Chondrocyte (in vitro differentiated cells): ENCODE measurements around the gene SEMA3B. TPM values are rescaled to one million over a fixed set of nuclear protein-coding genes. Genes with fewer than 3 reads are reported as not detected.

ENCODE experiments used
- DNase-seq: peaks from one replicate; pipeline ENCODE4 v3.0.0; 2021; ENCODE audit warnings: mixed read lengths, low spot score
- H3K27ac Mint-ChIP-seq: one replicate; pipeline ENCODE4 v1.8.0; 2021; ENCODE audit warnings: mild to moderate bottlenecking, moderate library complexity, mixed read lengths; ENCODE audit not compliant: unreplicated experiment
- H3K27me3 Mint-ChIP-seq: 2 replicates; pipeline ENCODE4 v1.8.0; 2021; ENCODE audit warnings: low read depth, mixed read lengths
- H3K36me3 Mint-ChIP-seq: 2 replicates; pipeline ENCODE4 v1.8.0; 2021; ENCODE audit warnings: low read depth, mixed read lengths
- H3K4me1 Mint-ChIP-seq: 2 replicates; pipeline ENCODE4 v1.8.0; 2021; ENCODE audit warnings: low read depth, mild to moderate bottlenecking, mixed read lengths
- H3K4me3 Mint-ChIP-seq: one replicate; pipeline ENCODE4 v1.8.0; 2021; ENCODE audit warnings: mild to moderate bottlenecking, moderate library complexity, mixed read lengths; ENCODE audit not compliant: unreplicated experiment
- H3K9me3 Mint-ChIP-seq: 2 replicates; pipeline ENCODE4 v1.8.0; 2021; ENCODE audit warnings: low read depth, mixed read lengths
- total RNA-seq: library from RNA; stranded (reverse); gene quantifications from 3 replicates; pipeline ENCODE4 v1.2.1, GENCODE V29; 2021
- TF ChIP-seq, protein P1 (sequence below): fragments of 200-600 bp; sonication (generic); IDR thresholded peaks from 2 replicates; pipeline ENCODE4 v1.5.0; 2021; ENCODE audit warnings: antibody characterized with exemption, mild to moderate bottlenecking, moderate library complexity

The SEMA3B gene
- total RNA-seq, 1 donor from 2014 or later: 16.4 TPM

DNA sequence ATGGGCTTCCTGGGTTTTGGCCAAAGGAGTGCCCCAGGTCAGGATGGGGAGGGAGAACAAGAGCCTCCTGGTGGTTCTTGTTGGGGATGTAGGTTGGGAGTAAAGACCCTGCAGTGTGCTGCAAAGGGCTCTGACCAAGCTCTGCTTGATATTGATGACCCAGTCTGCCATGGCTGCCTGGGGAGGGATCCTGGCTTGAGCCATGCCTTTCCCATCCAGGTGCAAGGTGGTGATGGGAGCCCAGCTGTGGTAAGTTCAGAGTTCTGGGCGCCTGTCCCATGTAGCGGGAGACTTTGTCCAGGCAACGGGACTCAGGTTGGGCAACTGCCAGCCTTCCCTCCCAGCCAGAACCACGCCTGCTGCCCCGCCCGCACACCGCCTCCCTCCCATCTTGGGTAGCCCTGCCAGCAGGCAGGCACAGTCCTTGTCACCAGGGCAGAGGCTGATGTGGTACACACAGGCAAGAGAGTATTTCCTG lies 30.4 kb upstream of the SEMA3B start:
- Mint-ChIP-seq H3K9me3 (no peaks in the 10 kb centered on the region), H3K27ac (peak overlapping the region; percentile 95), H3K4me3 (peak overlapping the region; percentile 98), H3K4me1 (peaks cover 47% of the 10 kb centered on the region), H3K27me3 (no peaks in the 10 kb centered on the region), H3K36me3 (peaks cover 4% of the 10 kb centered on the region)
- no peak for DNase-seq
- TF ChIP-seq, protein P1, sequence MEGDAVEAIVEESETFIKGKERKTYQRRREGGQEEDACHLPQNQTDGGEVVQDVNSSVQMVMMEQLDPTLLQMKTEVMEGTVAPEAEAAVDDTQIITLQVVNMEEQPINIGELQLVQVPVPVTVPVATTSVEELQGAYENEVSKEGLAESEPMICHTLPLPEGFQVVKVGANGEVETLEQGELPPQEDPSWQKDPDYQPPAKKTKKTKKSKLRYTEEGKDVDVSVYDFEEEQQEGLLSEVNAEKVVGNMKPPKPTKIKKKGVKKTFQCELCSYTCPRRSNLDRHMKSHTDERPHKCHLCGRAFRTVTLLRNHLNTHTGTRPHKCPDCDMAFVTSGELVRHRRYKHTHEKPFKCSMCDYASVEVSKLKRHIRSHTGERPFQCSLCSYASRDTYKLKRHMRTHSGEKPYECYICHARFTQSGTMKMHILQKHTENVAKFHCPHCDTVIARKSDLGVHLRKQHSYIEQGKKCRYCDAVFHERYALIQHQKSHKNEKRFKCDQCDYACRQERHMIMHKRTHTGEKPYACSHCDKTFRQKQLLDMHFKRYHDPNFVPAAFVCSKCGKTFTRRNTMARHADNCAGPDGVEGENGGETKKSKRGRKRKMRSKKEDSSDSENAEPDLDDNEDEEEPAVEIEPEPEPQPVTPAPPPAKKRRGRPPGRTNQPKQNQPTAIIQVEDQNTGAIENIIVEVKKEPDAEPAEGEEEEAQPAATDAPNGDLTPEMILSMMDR: peak; percentile 28

DNA sequence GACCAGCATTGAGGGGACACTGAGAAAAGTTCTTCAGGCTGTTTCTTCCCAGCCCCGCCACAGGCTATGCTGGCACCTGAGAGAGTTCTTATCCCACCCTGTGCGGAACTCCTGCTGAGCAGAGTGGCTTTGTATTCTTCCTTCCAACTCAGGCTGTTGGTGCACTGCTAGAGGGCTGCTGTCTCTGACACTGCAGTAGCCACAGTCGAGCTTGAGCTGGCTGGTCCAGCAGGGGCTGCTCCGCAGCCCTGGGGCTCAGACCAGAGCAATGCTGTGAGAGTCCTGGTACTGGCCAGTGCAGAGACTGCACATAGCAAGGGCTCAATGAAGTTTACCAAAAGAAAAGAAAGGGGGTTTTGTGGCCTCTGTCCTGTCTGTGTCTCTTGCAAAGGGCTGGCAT lies 29.3 kb upstream of the SEMA3B start:
- H3K9me3 Mint-ChIP-seq: no peaks in the 10 kb centered on the region
- no peak for DNase-seq
- peaks cover 5% of the 10 kb centered on the region for H3K36me3 Mint-ChIP-seq
- peaks cover 55% of the 10 kb centered on the region for H3K4me1 Mint-ChIP-seq
- peak overlapping the region; percentile 98 for H3K4me3 Mint-ChIP-seq
- H3K27me3 Mint-ChIP-seq: no peaks in the 10 kb centered on the region
- H3K27ac Mint-ChIP-seq: peak overlapping the region; percentile 75
- TF ChIP-seq, protein P1: no peak

DNA sequence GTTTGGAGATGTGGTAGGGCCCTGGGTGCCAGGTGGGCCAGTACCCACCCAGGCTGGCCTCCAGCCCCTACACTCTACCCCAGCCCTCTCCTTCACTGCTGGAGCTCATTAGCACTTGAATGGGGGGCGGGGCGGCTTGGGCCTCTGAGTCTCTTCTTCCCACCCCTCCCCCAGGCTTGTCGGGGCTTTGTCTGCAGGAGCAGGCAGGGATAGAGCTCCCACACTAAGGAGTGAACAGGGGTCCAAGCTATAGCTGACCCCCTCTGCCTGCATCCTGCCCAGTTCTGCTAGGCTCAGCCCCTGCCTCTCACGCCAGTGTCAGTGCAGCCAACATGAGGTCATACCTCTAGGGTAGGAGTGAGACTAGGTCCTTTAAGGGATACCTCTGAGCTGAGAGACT lies 27.8 kb upstream of the SEMA3B start:
- Mint-ChIP-seq H3K36me3 (peaks cover 5% of the 10 kb centered on the region), H3K4me1 (peaks cover 65% of the 10 kb centered on the region), H3K9me3 (no peaks in the 10 kb centered on the region), H3K27me3 (no peaks in the 10 kb centered on the region), H3K4me3 (no peak overlapping the region), H3K27ac (peak overlapping the region; percentile 84)
- no peak for DNase-seq
- TF ChIP-seq, protein P1: no peak

DNA sequence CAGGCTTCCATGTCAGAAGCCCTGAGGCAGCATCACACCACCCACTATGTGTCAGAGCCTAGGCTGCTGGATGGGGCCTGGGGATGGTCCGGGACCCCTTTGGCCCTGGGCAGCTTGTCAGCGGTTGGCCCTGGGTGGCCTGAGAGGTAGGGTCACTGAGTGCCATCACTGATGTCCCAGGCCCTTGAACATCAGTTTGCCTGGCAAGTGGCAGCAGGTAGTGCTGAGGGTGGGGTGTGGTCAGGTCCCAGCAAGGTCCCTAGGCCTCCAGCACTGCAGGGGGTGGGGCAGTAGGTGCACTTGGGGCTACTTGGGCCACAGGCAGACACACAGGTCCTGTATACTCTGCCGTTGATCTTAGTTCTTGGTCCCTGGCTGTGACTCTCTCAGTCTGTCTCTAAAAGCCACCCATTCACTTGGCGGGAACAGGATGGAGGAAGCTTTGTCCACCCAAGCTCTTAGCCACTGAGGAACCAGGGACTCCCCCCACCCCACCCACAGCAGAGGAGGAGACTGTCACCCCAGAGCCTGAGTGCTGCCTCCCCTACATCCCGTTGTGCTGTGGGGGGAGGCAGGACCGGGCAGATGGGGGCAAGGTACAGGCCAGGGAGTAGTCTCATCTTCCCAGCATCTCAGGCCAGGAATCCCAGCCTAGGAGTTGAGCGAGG lies 27.1 kb upstream of the SEMA3B start:
- H3K4me3 Mint-ChIP-seq: no peak overlapping the region
- peaks cover 3% of the 10 kb centered on the region for H3K36me3 Mint-ChIP-seq
- peak overlapping the region; percentile 60 for H3K27ac Mint-ChIP-seq
- peaks cover 72% of the 10 kb centered on the region for H3K4me1 Mint-ChIP-seq
- TF ChIP-seq, protein P1: no peak
- H3K27me3 Mint-ChIP-seq: no peaks in the 10 kb centered on the region
- no peak for DNase-seq
- no peaks in the 10 kb centered on the region for H3K9me3 Mint-ChIP-seq

DNA sequence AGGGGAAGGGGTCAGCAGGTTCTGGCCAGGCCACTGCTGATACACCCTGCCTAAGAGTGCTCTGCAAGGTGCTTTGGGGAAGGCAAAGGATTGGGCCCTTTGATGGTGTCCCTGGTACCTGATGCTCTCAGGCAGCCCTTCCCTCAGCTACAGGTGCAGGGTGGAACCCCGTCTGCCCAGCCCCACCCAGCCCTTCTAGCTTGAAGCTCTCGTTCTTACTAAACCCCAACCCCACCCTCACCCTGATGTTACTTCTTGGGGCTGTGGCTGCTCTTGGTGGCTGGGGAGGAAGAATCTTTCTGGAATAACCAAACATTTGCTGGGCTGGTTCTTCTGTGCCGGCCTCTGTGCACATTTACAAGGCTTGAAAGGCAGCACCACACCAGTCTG lies 26.6 kb upstream of the SEMA3B start:
- no peak for DNase-seq
- Mint-ChIP-seq H3K36me3 (peaks cover 3% of the 10 kb centered on the region), H3K9me3 (no peaks in the 10 kb centered on the region), H3K4me1 (peaks cover 77% of the 10 kb centered on the region), H3K4me3 (no peak overlapping the region), H3K27me3 (no peaks in the 10 kb centered on the region), H3K27ac (peak overlapping the region; percentile 84)
- TF ChIP-seq, protein P1: no peak
